Gastrocnemius medialis (tissue), 4 donors: ENCODE measurements around the gene IQCK.

Experiments
- CTCF ChIP-seq, 5 experiments: fragments of 450-650 bp in 3 of 5; fragments of 200-600 bp in 2 of 5; sonication (generic) in 2 of 5; IDR thresholded peaks in 4 of 5; conservative IDR thresholded peaks in 1 of 5; 1 replicate in 4 of 5; 2 replicates in 1 of 5; pipeline ENCODE4 v1.5.1; 2016 to 2019; ENCODE audit warnings: antibody characterized with exemption in 5 of 5, mild to moderate bottlenecking in 3 of 5, moderate library complexity in 3 of 5
- POLR2A ChIP-seq, 2 donors: fragments of 450-650 bp; IDR thresholded peaks; one replicate each; pipeline ENCODE4 v1.6.1; 2017; ENCODE audit warnings: antibody characterized with exemption in 2 of 2, mild to moderate bottlenecking in 2 of 2, moderate library complexity in 2 of 2

GRCh38 chr16:19691161-19691711, 26.8 kb upstream of the IQCK start:
- no peak for TF ChIP-seq CTCF (IDR thresholded peaks at IDR 0.05 in 4 of 5, conservative IDR thresholded peaks at IDR 0.05 in 1 of 5)
- TF ChIP-seq POLR2A (IDR thresholded peaks at IDR 0.05), result no peak
